HepG2 (cell line): Measurements from ENCODE around the gene NUP93. TPM values are rescaled to one million over a fixed set of nuclear protein-coding genes. Genes with fewer than 3 reads are reported as not detected.

Experiments used
- ADNP ChIP-seq: sonication (generic); formaldehyde crosslinking; IDR thresholded peaks from 2 replicates; pipeline ENCODE4 v1.4.0; 2020; ENCODE audit warnings: missing genetic modification reagents
- GATAD1 ChIP-seq: IDR thresholded peaks from 2 replicates; pipeline ENCODE4 v1.6.1; 2016; ENCODE audit warnings: missing genetic modification reagents, missing compliant biosample characterization
- HNF4G ChIP-seq, 2 experiments: sonication (generic) in 1 of 2; formaldehyde crosslinking in 1 of 2; IDR thresholded peaks; 2 replicates each; pipeline versions ENCODE4 v1.4.0 to v1.6.1; 2011 to 2020; ENCODE audit warnings: borderline replicate concordance in 2 of 2, low read depth in 2 of 2, mild to moderate bottlenecking in 2 of 2, low read length in 1 of 2, missing genetic modification reagents in 1 of 2, moderate library complexity in 1 of 2
- MAX ChIP-seq: IDR thresholded peaks from 2 replicates; pipeline ENCODE4 v1.6.1; 2012; ENCODE audit warnings: inconsistent platforms
- MZF1 ChIP-seq: sonication (generic); formaldehyde crosslinking; IDR thresholded peaks from 2 replicates; pipeline ENCODE4 v1.8.1; 2023; ENCODE audit warnings: mild to moderate bottlenecking, missing genetic modification reagents, borderline replicate concordance
- NFYC ChIP-seq: IDR thresholded peaks from 2 replicates; pipeline ENCODE4 v1.6.1; 2016; ENCODE audit warnings: missing genetic modification reagents, missing compliant biosample characterization
- PAF1 ChIP-seq: IDR thresholded peaks from 2 replicates; pipeline ENCODE4 v1.6.1; 2016; ENCODE audit warnings: missing genetic modification reagents, missing compliant biosample characterization
- PCBP2 ChIP-seq: fragments of 200-400 bp; formaldehyde crosslinking; optimal IDR thresholded peaks from 2 replicates; pipeline ENCODE3; 2018; ENCODE audit warnings: low read length, low read depth; ENCODE audit not compliant: poor library complexity, severe bottlenecking
- SOX5 ChIP-seq: IDR thresholded peaks from 2 replicates; pipeline ENCODE4 v1.6.1; 2016; ENCODE audit warnings: borderline replicate concordance
- SRF ChIP-seq: IDR thresholded peaks from 2 replicates; pipeline ENCODE4 v1.6.1; 2011; ENCODE audit warnings: mild to moderate bottlenecking, low read depth, low read length, moderate library complexity
- THAP11 ChIP-seq: IDR thresholded peaks from 2 replicates; pipeline ENCODE4 v1.6.1; 2016; ENCODE audit warnings: missing biosample characterization, missing genetic modification reagents
- YEATS4 ChIP-seq: sonication (generic); formaldehyde crosslinking; IDR thresholded peaks from 2 replicates; pipeline ENCODE4 v1.4.0; 2020; ENCODE audit warnings: missing genetic modification reagents, borderline replicate concordance
- ZNF501 ChIP-seq: sonication (generic); formaldehyde crosslinking; IDR thresholded peaks from 2 replicates; pipeline ENCODE4 v1.5.1; 2020; ENCODE audit warnings: mild to moderate bottlenecking, moderate library complexity, missing genetic modification reagents
- ZNF660 ChIP-seq: sonication (generic); formaldehyde crosslinking; IDR thresholded peaks from 2 replicates; pipeline ENCODE4 v1.5.1; 2020; ENCODE audit warnings: mild to moderate bottlenecking, low read depth, missing genetic modification reagents, borderline replicate concordance
- ZNF687 ChIP-seq: sonication (generic); formaldehyde crosslinking; IDR thresholded peaks from 2 replicates; pipeline ENCODE4 v1.5.1; 2020; ENCODE audit warnings: mild to moderate bottlenecking, missing genetic modification reagents, moderate library complexity
- ZNF749 ChIP-seq: sonication (generic); formaldehyde crosslinking; IDR thresholded peaks from 2 replicates; pipeline ENCODE4 v1.8.0; 2022; ENCODE audit warnings: mild to moderate bottlenecking, missing genetic modification reagents, moderate library complexity, borderline replicate concordance
- polyA plus RNA-seq, 8 experiments: library from polyadenylated mRNA; depleted of rRNA in 3 of 8; stranded (reverse) in 7 of 8; unstranded in 1 of 8; fragments of >200 nt; fragmentation: Illumina TruSeq in 4 of 8; extraction: Trizol in 4 of 8; gene quantifications; 2 replicates each; pipeline versions ENCODE4 v1.2.1 to v1.2.3, GENCODE V29; 2011 to 2016; ENCODE audit warnings: low read depth in 4 of 8, missing spikeins in 1 of 8, mixed read lengths in 1 of 8; ENCODE audit not compliant: insufficient read depth in 1 of 8
- total RNA-seq, 5 experiments: library from RNA; depleted of rRNA; stranded (reverse); fragments of >200 nt; fragmentation: Illumina TruSeq; extraction: Trizol; gene quantifications; 2 replicates each; pipeline ENCODE4 v1.2.3, GENCODE V29; 2016; ENCODE audit warnings: low read depth in 1 of 5
- TF ChIP-seq, protein P1 (sequence below): sonication (generic); formaldehyde crosslinking; IDR thresholded peaks from 2 replicates; pipeline ENCODE4; 2020; ENCODE audit warnings: missing genetic modification reagents, mild to moderate bottlenecking, borderline replicate concordance
- TF ChIP-seq, protein P2 (sequence below): sonication (generic); formaldehyde crosslinking; conservative IDR thresholded peaks from 2 replicates; pipeline ENCODE4 v1.4.0; 2020; ENCODE audit warnings: missing genetic modification reagents

The NUP93 gene
- total and polyA plus RNA-seq, 2 of the 13 experiments (the other 11 are each of a cell fraction or from before 2014, with no cell fraction given): 58.5 to 140 TPM

DNA sequence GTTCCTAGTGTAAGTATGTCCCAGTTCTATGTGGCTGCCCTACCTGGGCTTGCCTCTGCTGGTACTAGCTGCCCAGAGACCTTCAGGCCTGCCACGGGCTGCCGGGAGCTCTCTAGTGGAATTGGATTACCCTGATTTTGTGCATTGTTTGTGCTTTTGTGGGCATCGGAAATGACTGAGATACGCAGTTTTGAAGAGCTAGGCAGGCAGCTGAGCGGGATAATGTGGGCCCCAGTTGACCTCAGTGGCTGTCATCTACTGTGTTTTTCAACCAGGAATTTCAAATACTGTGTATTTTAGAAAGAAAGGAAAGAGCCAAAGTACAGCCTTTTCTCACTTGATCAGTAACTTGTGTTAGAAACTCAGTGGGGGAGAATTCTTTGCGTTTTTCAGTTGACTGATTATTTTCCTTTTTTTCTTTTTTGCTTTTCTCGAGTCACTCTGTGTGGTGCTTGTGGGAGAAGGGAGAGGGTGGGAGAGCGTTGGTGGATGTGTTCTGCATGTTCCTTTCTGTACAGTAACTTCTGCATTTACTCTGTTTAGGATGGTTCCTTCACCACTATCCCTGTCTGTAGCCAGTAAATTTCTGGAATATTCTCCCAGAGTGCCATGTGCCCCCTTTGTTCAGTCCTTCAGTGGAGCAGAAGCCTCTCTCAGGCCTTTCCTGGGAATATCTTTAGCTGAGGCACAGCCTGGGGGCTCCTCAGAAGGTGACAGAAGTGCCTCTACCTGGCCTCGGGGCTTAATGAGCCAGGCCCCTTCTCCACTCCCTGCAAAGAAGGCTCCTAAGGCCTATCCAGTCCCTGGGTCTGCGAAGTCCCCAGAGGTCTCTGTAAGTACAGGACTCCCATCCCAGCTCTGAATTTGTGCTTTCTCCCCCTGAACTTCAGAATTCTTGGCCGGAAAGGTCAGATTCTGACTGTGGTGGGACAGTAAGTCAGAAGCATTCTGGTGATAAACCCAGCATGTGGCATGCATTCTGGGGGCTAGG, 120.1 kb downstream of the NUP93 start (continued):
- TF ChIP-seq, protein P1, sequence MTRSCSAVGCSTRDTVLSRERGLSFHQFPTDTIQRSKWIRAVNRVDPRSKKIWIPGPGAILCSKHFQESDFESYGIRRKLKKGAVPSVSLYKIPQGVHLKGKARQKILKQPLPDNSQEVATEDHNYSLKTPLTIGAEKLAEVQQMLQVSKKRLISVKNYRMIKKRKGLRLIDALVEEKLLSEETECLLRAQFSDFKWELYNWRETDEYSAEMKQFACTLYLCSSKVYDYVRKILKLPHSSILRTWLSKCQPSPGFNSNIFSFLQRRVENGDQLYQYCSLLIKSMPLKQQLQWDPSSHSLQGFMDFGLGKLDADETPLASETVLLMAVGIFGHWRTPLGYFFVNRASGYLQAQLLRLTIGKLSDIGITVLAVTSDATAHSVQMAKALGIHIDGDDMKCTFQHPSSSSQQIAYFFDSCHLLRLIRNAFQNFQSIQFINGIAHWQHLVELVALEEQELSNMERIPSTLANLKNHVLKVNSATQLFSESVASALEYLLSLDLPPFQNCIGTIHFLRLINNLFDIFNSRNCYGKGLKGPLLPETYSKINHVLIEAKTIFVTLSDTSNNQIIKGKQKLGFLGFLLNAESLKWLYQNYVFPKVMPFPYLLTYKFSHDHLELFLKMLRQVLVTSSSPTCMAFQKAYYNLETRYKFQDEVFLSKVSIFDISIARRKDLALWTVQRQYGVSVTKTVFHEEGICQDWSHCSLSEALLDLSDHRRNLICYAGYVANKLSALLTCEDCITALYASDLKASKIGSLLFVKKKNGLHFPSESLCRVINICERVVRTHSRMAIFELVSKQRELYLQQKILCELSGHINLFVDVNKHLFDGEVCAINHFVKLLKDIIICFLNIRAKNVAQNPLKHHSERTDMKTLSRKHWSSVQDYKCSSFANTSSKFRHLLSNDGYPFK: no peak
- TF ChIP-seq SOX5 (CRISPR knock-in tag) (peak; percentile 83; the same call in 1 of the 2 replicates), YEATS4 (CRISPR knock-in tag) (peak; percentile 65; the same call in 1 of the 2 replicates), PCBP2 (no peak), THAP11 (CRISPR knock-in tag) (no peak), ZNF660 (CRISPR knock-in tag) (no peak), MAX (0 out of 2 replicates have a peak, but pooled peaks have one; percentile 16), NFYC (CRISPR knock-in tag) (no peak; the same call in 1 of the 2 replicates), ZNF501 (CRISPR knock-in tag) (peak; percentile 47; the same call in 1 of the 2 replicates), ADNP (CRISPR knock-in tag) (no peak), ZNF687 (CRISPR knock-in tag) (peak; percentile 69), GATAD1 (0 out of 2 replicates have a peak, but pooled peaks have one; percentile 8), SRF (no peak), HNF4G (IDR thresholded peaks at IDR 0.05; ENCODE audit: borderline replicate concordance, low read depth, low read length) (peak; percentile 43; the same call in 1 of the 2 replicates), HNF4G (CRISPR knock-in tag; IDR thresholded peaks at IDR 0.05; ENCODE audit: borderline replicate concordance, low read depth) (no peak), MZF1 (CRISPR knock-in tag) (no peak), ZNF749 (CRISPR knock-in tag) (no peak), PAF1 (CRISPR knock-in tag) (no peak)
- TF ChIP-seq, protein P2, sequence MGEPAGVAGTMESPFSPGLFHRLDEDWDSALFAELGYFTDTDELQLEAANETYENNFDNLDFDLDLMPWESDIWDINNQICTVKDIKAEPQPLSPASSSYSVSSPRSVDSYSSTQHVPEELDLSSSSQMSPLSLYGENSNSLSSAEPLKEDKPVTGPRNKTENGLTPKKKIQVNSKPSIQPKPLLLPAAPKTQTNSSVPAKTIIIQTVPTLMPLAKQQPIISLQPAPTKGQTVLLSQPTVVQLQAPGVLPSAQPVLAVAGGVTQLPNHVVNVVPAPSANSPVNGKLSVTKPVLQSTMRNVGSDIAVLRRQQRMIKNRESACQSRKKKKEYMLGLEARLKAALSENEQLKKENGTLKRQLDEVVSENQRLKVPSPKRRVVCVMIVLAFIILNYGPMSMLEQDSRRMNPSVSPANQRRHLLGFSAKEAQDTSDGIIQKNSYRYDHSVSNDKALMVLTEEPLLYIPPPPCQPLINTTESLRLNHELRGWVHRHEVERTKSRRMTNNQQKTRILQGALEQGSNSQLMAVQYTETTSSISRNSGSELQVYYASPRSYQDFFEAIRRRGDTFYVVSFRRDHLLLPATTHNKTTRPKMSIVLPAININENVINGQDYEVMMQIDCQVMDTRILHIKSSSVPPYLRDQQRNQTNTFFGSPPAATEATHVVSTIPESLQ (CRISPR knock-in tag): no peak
